HepG2 (cell line): ENCODE data around the gene HPCAL1.

Source experiments
- CTCF ChIP-seq: sonication (generic); formaldehyde crosslinking; IDR thresholded peaks from 2 replicates; pipeline ENCODE4 v1.5.0; 2020; ENCODE audit warnings: mild to moderate bottlenecking, missing genetic modification reagents, moderate library complexity
- GABPA ChIP-seq, 2 experiments: IDR thresholded peaks; 2 replicates each; pipeline ENCODE4 v1.6.1; 2011 to 2016; ENCODE audit warnings: low read depth in 2 of 2, low read length in 1 of 2, missing biosample characterization in 1 of 2, missing genetic modification characterization in 1 of 2
- NFE2L2 ChIP-seq: fragments of 150-350 bp; IDR thresholded peaks from 2 replicates; pipeline ENCODE4 v1.6.1; 2014; ENCODE audit warnings: low read length
- ONECUT2 ChIP-seq: sonication (generic); formaldehyde crosslinking; IDR thresholded peaks from 2 replicates; pipeline ENCODE4 v1.4.0; 2020; ENCODE audit warnings: missing genetic modification reagents
- PREB ChIP-seq: sonication (generic); formaldehyde crosslinking; IDR thresholded peaks from 2 replicates; pipeline ENCODE4 v1.4.0; 2020; ENCODE audit warnings: missing genetic modification reagents
- RNF2 ChIP-seq: fragments of 450-650 bp; conservative IDR thresholded peaks from 2 replicates; pipeline ENCODE4 v1.6.1; 2016; ENCODE audit warnings: low read depth
- ZBTB21 ChIP-seq: sonication (generic); formaldehyde crosslinking; IDR thresholded peaks from 2 replicates; pipeline ENCODE4 v1.4.0; 2020; ENCODE audit warnings: missing genetic modification reagents
- ZNF331 ChIP-seq: sonication (generic); formaldehyde crosslinking; IDR thresholded peaks from 2 replicates; pipeline ENCODE4 v1.4.0; 2020; ENCODE audit warnings: missing genetic modification reagents

GRCh38 chr2:10424051-10424450 is 121.3 kb downstream of the HPCAL1 start:
- TF ChIP-seq ZNF331 (CRISPR knock-in tag) (no peak), ZBTB21 (CRISPR knock-in tag) (no peak), PREB (no peak), CTCF (no peak), ONECUT2 (CRISPR knock-in tag) (no peak), RNF2 (no peak), GABPA (IDR thresholded peaks at IDR 0.05; ENCODE audit: low read depth, low read length) (no peak), GABPA (CRISPR knock-in tag; IDR thresholded peaks at IDR 0.05; ENCODE audit: low read depth) (no peak), NFE2L2 (no peak)
